ENCODE data around the gene LCN15.

- TF ChIP-seq POLR2A (IDR thresholded peaks at IDR 0.05), result no peak
- TF ChIP-seq CTCF (IDR thresholded peaks at IDR 0.05 in 8 of 11, conservative IDR thresholded peaks at IDR 0.05 in 3 of 11), result no peak
Measured at GRCh38 chr9:136720898-136721338, 43.4 kb downstream of the LCN15 start.
